Activated T-cell treated with anti-CD3 and anti-CD28 coated beads, Interleukin-2, amount 50 U/mL, for 24 hours (primary cell): ENCODE data around the gene EDAR.

ENCODE experiments used
- DNase-seq: peaks from one replicate; pipeline ENCODE4 v3.0.0-alpha.2; 2020
- H3K27ac Mint-ChIP-seq: 2 replicates; pipeline ENCODE4 v1.8.0; 2020; ENCODE audit warnings: mild to moderate bottlenecking, mixed read lengths
- H3K27me3 Mint-ChIP-seq: 2 replicates; pipeline ENCODE4 v1.8.0; 2020; ENCODE audit warnings: mixed read lengths
- H3K36me3 Mint-ChIP-seq: 2 replicates; pipeline ENCODE4 v1.8.0; 2020; ENCODE audit warnings: low read depth, mixed read lengths
- H3K4me1 Mint-ChIP-seq: 2 replicates; pipeline ENCODE4 v1.8.0; 2020; ENCODE audit warnings: low read depth, mixed read lengths
- H3K4me3 Mint-ChIP-seq: 2 replicates; pipeline ENCODE4 v1.8.0; 2020; ENCODE audit warnings: mild to moderate bottlenecking, moderate library complexity, mixed read lengths
- H3K9me3 Mint-ChIP-seq: 2 replicates; pipeline ENCODE4 v1.8.0; 2020; ENCODE audit warnings: mixed read lengths

EDAR gene

DNA sequence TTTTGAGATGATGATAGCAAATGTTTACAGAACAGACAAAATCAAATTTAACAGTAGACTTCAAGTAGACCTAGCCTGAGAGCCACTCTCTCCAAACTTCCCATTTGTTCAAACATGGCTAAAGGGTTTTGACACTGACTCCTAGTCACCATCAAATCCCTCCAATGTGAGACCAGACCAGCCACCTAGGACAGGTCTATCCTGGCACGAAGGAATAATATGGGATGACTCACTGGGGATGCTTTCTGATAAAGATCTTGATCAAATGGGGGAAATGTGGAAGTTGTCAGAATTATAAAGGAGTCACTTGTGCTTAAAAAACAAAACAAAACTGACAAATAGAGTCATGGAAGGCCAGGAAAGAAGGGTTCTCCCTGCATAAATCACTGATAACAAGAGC, 95.7 kb downstream of the EDAR start:
- Mint-ChIP-seq H3K4me3 (no peak overlapping the region), H3K4me1 (peaks cover 2% of the 10 kb centered on the region), H3K36me3 (peaks cover 72% of the 10 kb centered on the region), H3K27ac (no peak overlapping the region), H3K9me3 (peaks cover 41% of the 10 kb centered on the region), H3K27me3 (no peaks in the 10 kb centered on the region)
- DNase-seq: no peak

DNA sequence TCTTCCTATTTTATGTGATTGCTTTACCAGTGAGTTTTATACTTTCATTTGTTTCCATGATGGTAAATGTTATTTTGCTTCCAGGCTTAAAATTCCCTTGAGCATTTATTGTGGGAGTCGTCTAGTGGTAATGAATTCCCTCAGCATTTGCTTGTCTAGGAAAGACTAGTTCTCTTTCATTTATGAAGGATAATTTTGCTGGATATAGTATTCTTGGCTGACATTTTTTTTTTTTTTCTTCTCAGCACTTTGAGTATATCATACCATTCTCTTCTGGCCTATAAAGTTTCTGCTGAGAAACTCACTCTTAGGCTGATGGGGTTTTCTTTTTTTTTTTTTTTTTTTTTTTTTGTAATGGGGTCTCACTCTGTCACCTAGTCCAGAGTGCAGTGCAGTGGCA, 99.1 kb downstream of the EDAR start:
- Mint-ChIP-seq H3K4me3 (no peak overlapping the region), H3K27me3 (no peaks in the 10 kb centered on the region), H3K4me1 (no peaks in the 10 kb centered on the region), H3K27ac (no peak overlapping the region), H3K36me3 (peaks cover 44% of the 10 kb centered on the region), H3K9me3 (peaks cover 55% of the 10 kb centered on the region)
- no peak for DNase-seq

DNA sequence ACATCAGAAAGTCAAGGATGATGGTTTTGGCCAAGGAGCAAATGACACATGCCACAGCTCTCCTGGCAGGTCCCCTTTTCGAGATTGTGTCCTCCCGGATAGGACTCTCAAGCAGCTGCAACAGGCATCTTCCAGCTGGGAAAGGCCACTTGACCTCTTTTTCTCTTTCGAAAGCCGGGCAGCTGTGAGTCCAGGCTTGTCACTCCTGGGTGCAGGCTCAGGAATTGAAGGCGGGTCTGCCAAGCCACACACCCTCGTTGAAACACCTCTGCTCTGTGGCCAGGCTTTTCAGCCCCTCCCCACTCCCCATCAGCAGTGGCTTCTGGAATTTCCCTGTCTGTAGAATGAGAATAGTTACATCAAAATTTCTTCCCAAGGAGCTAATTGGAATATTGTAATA, 104.4 kb downstream of the EDAR start:
- H3K27me3 Mint-ChIP-seq: no peaks in the 10 kb centered on the region
- no peak for DNase-seq
- H3K4me1 Mint-ChIP-seq: no peaks in the 10 kb centered on the region
- peaks cover 4% of the 10 kb centered on the region for H3K36me3 Mint-ChIP-seq
- no peak overlapping the region for H3K4me3 Mint-ChIP-seq
- H3K27ac Mint-ChIP-seq: no peak overlapping the region
- H3K9me3 Mint-ChIP-seq: peaks cover 50% of the 10 kb centered on the region

DNA sequence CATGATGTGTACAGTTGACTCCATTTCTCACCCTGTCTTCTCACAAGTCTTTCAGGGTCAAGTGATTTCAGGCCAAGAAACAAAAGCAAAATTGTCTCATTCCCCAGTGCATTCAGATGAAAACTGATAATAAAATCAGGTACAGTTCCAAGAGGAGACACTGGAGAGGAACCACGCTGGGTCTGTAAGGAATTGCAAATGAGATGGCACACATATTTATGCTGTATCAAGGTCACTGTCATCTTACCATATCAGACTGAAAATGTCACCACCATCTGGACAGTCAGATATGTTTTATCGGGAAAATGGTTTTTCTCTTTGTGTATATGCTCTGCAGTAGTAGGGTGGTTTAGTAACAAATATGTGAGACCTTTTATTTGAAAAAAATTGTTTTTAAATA, 110.7 kb downstream of the EDAR start:
- Mint-ChIP-seq H3K9me3 (peaks cover 27% of the 10 kb centered on the region), H3K27me3 (no peaks in the 10 kb centered on the region), H3K27ac (no peak overlapping the region), H3K36me3 (peaks cover 28% of the 10 kb centered on the region), H3K4me1 (no peaks in the 10 kb centered on the region), H3K4me3 (no peak overlapping the region)
- DNase-seq: no peak

DNA sequence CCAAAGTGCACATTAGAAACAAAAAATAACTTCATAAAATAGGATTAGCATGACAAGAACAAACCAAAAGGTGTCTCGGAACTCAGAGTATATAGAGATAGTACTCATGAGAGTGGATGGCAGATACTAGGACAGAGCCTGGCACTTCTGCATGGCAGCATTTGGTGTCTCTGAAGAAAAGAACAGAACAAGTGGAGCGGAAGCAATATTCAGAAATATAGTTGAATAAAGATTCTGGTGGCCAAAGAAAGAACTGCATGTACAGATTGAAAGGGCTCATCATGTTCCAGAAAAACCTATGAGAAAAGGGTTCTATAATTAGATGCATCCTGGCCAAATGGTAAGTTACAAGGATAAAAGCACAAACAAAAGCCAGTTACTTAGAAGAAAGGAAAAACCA, 111.5 kb downstream of the EDAR start:
- H3K4me1 Mint-ChIP-seq: no peaks in the 10 kb centered on the region
- peaks cover 23% of the 10 kb centered on the region for H3K9me3 Mint-ChIP-seq
- no peak overlapping the region for H3K27ac Mint-ChIP-seq
- DNase-seq: no peak
- H3K27me3 Mint-ChIP-seq: no peaks in the 10 kb centered on the region
- H3K4me3 Mint-ChIP-seq: no peak overlapping the region
- peaks cover 30% of the 10 kb centered on the region for H3K36me3 Mint-ChIP-seq

DNA sequence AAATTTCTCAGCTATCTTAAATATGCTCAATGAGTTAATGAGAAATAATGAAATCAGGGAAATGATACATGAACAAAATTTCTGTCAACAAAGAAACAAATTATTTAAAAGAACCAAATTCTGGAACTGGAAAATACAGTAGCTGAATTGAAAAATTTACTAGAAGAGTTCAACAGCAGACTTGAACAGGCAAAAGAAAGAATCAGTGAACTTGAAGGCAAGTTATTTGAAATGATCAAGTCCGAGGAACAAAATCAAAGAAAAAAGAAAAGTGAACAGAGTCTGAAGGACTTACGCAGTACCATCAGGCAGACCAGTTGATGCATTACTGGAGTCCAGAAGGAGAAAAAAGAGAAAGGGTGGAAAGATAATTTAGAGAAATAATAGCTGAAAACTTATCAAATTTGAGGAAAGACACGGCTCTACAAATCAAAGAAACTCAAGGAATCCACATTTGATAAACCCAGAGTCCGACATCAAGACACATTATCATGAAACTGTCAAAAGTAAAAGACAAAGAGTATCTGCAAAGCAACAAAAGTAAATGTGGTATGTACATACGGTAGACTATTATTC, 118.9 kb downstream of the EDAR start:
- no peak overlapping the region for H3K4me3 Mint-ChIP-seq
- H3K9me3 Mint-ChIP-seq: peaks cover 18% of the 10 kb centered on the region
- no peak for DNase-seq
- H3K36me3 Mint-ChIP-seq: peaks cover 66% of the 10 kb centered on the region
- no peaks in the 10 kb centered on the region for H3K4me1 Mint-ChIP-seq
- H3K27me3 Mint-ChIP-seq: no peaks in the 10 kb centered on the region
- no peak overlapping the region for H3K27ac Mint-ChIP-seq

DNA sequence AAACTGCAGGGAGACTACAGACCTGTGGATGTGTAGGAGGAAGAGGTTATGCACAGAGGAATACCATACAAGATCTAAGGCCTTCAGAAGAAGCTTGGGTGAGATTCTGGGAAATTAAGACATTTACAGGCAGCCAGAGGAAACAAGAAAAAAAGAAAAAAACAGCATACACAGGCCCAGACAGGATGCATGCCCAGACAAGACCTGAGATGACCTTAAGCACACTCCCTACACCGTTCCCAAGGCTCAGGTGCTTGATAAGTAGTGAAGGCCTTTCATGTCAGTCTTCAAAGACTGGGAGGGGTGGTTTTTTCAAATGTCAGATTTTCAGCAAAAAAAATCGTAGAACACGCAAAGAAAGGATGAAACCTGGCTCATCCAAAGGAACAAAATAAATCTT, 119.5 kb downstream of the EDAR start:
- Mint-ChIP-seq H3K9me3 (peaks cover 18% of the 10 kb centered on the region), H3K27ac (no peak overlapping the region), H3K36me3 (peaks cover 66% of the 10 kb centered on the region), H3K4me1 (no peaks in the 10 kb centered on the region), H3K4me3 (no peak overlapping the region), H3K27me3 (no peaks in the 10 kb centered on the region)
- DNase-seq: no peak

DNA sequence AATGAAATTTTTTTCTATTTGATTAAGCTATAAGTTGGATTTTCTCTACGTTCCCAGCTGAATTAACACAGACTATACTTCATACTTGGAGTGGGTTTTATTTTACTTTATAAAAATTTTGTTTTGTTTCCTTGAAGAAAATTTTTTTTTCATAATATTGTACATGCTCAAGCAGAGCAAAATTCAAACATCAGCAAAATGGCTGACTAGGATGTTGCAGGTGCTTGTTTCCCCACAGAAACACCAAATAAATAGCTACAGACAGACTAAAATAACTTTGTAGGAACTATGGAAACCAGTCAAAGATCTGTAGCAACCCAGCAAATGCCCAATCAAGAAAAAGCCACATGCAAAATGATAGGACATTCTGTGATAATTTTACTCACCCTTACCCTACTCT, 120.1 kb downstream of the EDAR start:
- Mint-ChIP-seq H3K27me3 (no peaks in the 10 kb centered on the region), H3K36me3 (peaks cover 61% of the 10 kb centered on the region), H3K4me3 (no peak overlapping the region), H3K27ac (no peak overlapping the region), H3K9me3 (peaks cover 18% of the 10 kb centered on the region), H3K4me1 (no peaks in the 10 kb centered on the region)
- DNase-seq: no peak

DNA sequence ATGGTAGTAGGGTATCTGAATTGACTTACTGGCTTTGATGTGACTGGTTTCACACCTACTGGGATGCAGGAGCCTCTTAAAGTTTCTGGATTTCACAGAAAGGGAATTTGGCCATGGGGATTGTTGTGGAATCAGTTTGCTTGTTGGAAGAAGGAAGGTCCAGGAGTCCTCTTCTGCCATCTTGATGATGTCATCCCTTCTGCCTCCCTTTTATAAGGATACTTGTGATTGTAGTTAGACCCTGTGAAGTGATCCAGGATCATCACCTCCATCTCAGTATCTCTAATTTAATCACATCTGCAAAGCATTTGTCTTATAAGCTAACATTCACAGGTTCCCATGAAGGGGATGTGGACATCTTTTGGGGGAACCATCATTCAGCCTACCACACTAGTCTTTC, 123.0 kb downstream of the EDAR start:
- no peak overlapping the region for H3K4me3 Mint-ChIP-seq

DNA sequence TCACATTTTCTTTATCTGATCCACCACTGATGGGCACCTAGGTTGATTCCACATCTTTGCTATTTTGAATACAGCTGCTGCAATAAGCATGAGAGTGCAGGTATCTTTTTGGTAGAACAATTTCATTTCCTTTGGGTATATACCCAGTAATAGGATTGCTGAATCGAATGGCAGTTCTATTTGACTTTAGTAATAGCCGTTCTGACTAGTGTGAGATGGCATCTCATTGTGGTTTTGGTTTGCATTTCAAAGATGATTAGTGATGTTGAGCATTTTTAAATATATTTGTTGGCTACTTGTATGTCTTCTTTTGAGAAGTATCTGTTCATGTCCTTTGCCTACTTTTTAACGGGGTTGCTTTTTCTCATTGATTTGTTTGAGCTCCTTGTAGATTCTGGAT, 130.1 kb downstream of the EDAR start:
- H3K27ac Mint-ChIP-seq: no peak overlapping the region
- peaks cover 24% of the 10 kb centered on the region for H3K36me3 Mint-ChIP-seq
- no peaks in the 10 kb centered on the region for H3K27me3 Mint-ChIP-seq
- no peak overlapping the region for H3K4me3 Mint-ChIP-seq
- H3K9me3 Mint-ChIP-seq: no peaks in the 10 kb centered on the region
- peaks cover 2% of the 10 kb centered on the region for H3K4me1 Mint-ChIP-seq
- no peak for DNase-seq

More for the DNA sequence above, 123.0 kb downstream of the EDAR start:
- no peak for DNase-seq
- no peaks in the 10 kb centered on the region for H3K27me3 Mint-ChIP-seq
- peaks cover 18% of the 10 kb centered on the region for H3K9me3 Mint-ChIP-seq
- H3K4me1 Mint-ChIP-seq: no peaks in the 10 kb centered on the region
- H3K27ac Mint-ChIP-seq: no peak overlapping the region
- peaks cover 51% of the 10 kb centered on the region for H3K36me3 Mint-ChIP-seq

DNA sequence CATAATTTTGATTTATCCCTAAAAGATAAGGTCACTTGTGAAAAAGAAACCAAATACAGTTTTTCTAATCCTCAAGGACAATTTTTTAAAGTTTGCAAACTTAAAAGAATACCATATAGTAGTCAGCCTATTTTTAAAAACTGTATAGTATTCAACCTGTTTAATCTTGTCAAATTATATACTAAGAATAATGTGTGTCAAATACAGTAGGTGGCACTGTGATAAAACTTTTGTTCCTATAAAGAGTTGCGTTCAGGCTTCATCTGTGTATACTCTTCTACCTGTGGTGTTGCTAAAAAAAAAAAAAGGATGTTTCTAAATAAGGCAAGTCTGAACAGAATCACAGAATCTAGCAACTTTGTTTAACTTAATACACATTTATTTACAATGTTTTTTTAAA, 133.8 kb downstream of the EDAR start:
- H3K27me3 Mint-ChIP-seq: no peaks in the 10 kb centered on the region
- no peak for DNase-seq
- H3K4me3 Mint-ChIP-seq: no peak overlapping the region
- peaks cover 2% of the 10 kb centered on the region for H3K4me1 Mint-ChIP-seq
- H3K9me3 Mint-ChIP-seq: no peaks in the 10 kb centered on the region
- peaks cover 43% of the 10 kb centered on the region for H3K36me3 Mint-ChIP-seq
- H3K27ac Mint-ChIP-seq: no peak overlapping the region

DNA sequence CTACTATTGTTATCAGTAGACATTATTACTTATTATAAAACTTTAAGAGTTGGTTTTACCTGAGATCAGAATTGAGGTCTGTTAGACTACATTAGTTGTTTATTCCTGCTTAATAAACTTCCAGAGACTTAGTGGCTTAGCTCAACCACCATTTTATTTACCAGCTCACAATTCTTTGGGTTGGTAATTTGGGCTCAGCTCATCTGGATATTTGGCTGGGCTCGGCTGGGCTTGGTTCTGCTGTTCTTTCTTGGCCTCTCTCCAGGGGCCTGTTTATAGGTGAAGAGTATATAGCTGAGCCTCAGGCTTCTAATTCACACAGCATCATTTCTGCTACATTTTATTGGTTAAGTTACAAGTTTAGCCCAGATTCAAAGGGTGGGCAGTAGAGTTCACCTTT, 134.5 kb downstream of the EDAR start:
- no peak for DNase-seq
- Mint-ChIP-seq H3K36me3 (peaks cover 51% of the 10 kb centered on the region), H3K27me3 (no peaks in the 10 kb centered on the region), H3K4me3 (no peak overlapping the region), H3K9me3 (no peaks in the 10 kb centered on the region), H3K27ac (no peak overlapping the region), H3K4me1 (peaks cover 2% of the 10 kb centered on the region)

DNA sequence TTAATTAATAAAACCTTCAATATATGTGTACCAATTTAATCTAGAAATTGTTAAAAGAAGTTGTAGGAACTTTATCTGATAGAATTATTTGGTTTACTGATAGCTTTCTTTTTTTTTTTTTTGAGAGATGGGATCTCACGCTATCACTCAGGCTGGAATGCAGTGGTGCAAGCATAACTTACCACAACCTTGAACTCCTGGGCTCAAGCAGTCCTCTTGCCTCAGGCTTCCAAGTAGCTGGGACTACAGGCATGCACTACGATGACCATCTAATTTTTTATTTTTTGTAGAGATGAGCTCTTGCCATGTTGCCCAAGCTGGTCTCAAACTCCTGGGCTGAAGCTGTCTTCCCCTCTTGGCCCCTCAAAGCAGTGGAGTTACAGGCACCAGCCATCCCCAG, 135.6 kb downstream of the EDAR start:
- DNase-seq: no peak
- Mint-ChIP-seq H3K27ac (no peak overlapping the region), H3K4me3 (no peak overlapping the region), H3K36me3 (peaks cover 50% of the 10 kb centered on the region), H3K27me3 (no peaks in the 10 kb centered on the region), H3K9me3 (no peaks in the 10 kb centered on the region), H3K4me1 (peaks cover 2% of the 10 kb centered on the region)

DNA sequence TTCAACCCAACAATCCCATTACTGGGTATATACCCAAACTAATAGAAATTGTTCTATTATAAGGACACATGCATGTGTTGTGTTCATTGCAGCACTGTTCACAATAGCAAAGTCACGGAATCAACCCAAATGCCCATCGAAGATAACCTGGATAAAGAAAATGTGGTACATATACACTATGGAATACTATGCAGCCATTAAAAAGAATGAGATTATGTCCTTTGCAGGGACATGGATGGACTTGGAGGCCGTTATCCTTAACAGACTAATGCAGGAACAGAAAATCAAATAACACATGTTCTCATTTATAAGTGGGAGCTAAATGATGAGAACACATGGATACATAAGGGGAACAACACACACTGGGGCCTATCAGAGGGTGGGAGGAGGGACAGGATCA, 136.6 kb downstream of the EDAR start:
- Mint-ChIP-seq H3K36me3 (peaks cover 44% of the 10 kb centered on the region), H3K4me1 (peaks cover 2% of the 10 kb centered on the region), H3K27me3 (no peaks in the 10 kb centered on the region), H3K9me3 (no peaks in the 10 kb centered on the region), H3K27ac (no peak overlapping the region), H3K4me3 (no peak overlapping the region)
- no peak for DNase-seq

DNA sequence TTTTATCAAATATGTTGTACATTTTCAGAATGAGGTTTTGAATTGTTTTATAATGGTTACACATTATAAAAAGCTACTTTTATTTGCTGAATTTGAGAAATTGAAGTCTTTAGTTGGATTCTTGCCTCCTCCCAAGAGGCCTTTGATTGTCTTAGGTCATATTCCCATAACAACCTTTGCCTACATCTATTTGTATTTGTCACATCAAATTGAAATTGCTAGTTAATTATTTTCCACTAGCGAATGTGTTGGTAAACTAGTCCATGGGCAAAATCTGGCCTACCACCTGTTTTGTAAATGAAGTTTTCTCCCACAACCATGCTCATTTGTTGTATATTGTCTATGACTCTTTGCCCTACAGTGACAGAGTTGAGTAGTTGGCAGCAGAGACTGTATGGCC, 142.0 kb downstream of the EDAR start:
- no peaks in the 10 kb centered on the region for H3K9me3 Mint-ChIP-seq
- DNase-seq: no peak
- H3K4me3 Mint-ChIP-seq: no peak overlapping the region
- H3K4me1 Mint-ChIP-seq: no peaks in the 10 kb centered on the region
- H3K27me3 Mint-ChIP-seq: no peaks in the 10 kb centered on the region
- no peak overlapping the region for H3K27ac Mint-ChIP-seq
- peaks cover 41% of the 10 kb centered on the region for H3K36me3 Mint-ChIP-seq

DNA sequence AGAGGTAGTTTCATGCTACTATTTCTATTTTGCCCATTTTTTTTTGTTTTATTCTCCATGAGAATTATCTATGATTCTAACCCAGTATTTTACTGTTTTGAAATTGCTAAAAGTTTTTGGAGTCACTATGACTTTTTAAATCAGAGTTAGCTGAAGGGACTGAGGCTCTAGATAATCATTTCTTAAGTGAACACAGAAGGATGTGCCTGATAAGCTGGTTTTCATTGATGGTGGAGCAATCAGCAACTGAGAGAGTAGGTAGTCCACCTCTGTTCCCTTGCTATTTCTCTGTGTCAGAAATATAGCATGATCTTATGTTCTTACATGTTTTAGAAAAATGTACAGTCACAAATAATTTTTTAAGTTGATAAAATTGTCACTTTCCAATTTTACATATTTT, 143.1 kb downstream of the EDAR start:
- Mint-ChIP-seq H3K36me3 (peaks cover 43% of the 10 kb centered on the region), H3K4me3 (no peak overlapping the region), H3K27me3 (no peaks in the 10 kb centered on the region), H3K9me3 (peaks cover 3% of the 10 kb centered on the region), H3K27ac (no peak overlapping the region), H3K4me1 (no peaks in the 10 kb centered on the region)
- no peak for DNase-seq
